Left cardiac atrium (tissue), 4 donors: ENCODE measurements around the gene HLCS. TPM values are rescaled to one million over a fixed set of nuclear protein-coding genes. Genes with fewer than 3 reads are reported as not detected.

Experiments used
- ATAC-seq, 2 donors: fragments of 200-7000 bp; cut with Tn5 transposase; one replicate each; pipeline ENCODE4 v1.9.1; 2020; ENCODE audit warnings: mild to moderate bottlenecking in 2 of 2, moderate library complexity in 2 of 2
- DNase-seq: peaks from one replicate; pipeline ENCODE4 v3.0.0-alpha.2; 2020
- intact Hi-C, 2 donors: fragments of 100-400 bp; cut with DNase I; formaldehyde crosslinking; loops; one replicate each; pipeline versions ENCODE4 v1.14.1 to v1.15.1; 2022 to 2023
- total RNA-seq, 2 donors: library from RNA; stranded (reverse); fragmentation: NEBNext Ultra II Directional; extraction: Animal tissue kit (Norgen Biotek cat#: 25700); gene quantifications; one replicate each; pipeline ENCODE4 v1.2.1, GENCODE V29; 2021
- donor health status: DM: no; HTN: yes; CAD: no.
- donor health status: DM: no; HTN: yes; CAD: no; lungs with severe emphysema.
- donor health status: DM: yes; HTN: yes; CAD: no.
- donor health status: Dilated cardiomyopathy.

Gene HLCS
- total RNA-seq, 2 donors from 2014 or later: 8.3 to 8.9 TPM

DNA sequence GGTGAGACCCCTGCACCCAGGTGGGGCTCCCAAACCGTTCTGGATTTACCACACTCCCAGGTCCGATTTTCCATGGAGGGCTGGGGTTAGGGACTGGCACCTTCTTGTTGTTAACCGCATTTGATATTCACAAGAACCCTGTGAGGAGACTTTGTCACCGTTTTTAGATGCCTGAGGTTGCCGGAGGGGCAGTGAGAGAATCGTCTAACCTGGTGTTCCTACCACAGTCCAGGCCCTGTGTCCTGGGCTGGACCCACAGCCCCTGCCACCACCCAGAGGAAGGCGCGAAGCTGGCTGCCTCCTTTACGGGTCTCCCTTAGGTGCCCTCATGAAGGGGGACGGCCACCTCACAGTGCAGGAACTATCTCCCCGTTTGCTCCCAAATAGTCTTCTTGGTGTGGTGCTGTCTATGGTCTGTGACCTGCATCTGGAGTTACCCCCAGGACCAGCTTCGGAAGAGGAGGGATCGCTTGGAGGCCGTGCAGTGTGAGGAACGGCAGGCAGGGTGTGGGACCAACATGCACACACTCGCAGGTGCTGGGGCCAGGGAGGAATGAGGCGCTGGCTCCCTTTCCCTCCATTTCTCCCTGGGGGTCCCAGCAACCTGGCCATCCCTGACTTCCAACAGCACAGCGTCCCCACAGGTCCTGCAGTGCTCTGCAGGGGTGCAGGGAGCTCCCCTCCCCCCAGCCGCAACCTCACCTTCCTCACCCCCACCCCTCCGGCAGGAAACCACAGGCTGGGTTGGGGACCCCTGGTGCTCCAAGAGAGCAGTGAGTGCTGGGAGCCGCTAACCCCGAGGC lies 260.6 kb downstream of the HLCS start:
- intact Hi-C loops: no loop called here
- DNase-seq: no peak
- ATAC-seq: no peak

DNA sequence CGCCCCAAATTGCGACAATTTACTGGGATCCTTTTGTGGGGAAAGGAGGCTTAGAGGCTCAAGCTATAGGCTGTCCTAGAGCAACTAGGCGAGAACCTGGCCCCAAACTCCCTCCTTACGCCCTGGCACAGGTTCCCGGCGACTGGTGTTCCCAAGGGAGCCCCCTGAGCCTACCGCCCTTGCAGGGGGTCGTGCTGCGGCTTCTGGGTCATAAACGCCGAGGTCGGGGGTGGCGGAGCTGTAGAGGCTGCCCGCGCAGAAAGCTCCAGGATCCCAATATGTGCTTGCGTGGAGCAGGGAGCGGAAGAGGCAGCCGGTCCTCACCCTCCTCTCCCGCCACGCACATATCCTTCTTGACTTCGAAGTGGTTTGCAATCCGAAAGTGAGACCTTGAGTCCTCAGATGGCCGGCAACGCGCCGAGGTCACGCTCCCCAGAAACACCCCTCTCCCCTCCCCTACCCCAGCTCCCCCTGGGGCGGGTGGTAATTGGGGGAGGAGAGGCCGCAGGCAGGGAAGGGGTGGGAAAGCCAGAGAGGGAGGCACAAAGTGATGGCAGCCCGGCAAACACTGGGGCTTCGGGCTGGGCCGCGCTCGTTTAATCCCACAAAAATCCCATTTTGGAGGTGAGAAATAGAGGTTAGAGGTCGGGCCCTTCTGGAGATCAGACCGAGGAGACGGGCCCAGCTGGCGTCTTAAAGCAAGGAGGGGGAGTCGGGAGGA lies 261.4 kb downstream of the HLCS start:
- ATAC-seq: no peak
- intact Hi-C loops: no loop called here
- no peak for DNase-seq

DNA sequence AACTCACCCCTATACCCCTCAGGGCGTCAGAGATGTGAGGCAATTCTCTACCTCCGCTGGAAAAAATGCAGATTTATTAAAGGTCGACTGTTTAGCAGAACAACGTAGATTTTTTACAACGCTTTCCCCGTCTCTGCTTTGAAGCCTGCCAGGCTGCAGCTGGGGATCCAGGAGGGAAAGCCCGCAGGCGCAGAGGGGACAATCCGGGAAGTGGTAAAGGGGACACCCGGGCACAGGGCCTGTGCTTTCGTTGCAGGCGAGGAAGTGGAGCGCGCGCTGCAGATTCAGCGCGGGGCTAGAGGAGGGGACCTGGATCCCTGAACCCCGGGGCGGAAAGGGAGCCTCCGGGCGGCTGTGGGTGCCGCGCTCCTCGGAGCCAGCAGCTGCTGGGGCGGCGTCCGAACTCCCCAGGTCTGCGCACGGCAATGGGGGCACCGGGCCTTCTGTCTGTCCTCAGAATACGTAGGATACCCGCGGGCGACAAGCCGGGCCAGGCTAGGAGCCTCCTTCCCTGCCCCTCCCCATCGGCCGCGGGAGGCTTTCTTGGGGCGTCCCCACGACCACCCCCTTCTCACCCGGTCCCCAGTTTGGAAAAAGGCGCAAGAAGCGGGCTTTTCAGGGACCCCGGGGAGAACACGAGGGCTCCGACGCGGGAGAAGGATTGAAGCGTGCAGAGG lies 262.1 kb downstream of the HLCS start:
- ATAC-seq (no peak), DNase-seq (no peak)
- intact Hi-C loops: no loop called here

DNA sequence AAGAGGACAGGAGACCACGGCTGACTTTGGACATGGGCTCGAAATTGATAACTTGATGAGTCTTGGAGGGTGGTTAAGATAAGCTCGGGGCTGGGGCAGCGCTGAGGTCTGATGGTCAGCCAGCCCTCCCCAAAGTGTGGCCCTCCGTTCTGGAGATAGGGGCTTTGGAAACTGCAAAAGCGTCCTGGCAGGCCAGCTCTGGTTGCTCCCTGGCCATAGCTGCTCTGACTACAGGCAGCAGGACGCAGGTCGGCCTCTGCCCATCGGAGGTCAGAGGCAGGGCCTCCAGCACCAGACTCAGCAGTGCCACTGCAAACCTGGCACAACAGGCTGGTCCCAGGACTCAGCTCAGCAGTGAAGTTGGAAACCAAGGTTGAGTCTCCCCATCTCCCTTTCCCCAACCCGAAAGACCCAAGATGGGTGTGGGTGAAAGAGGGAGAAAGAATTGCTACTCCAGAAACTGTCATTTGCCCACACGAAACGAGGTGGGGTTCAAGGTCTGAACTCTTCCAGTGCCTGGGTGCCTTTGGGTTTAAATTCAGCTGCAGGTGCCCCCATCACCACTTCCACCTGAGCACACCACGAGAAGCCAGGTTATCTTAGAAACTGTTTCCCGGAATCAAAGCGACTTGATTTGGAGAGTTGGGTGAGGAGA lies 262.7 kb downstream of the HLCS start:
- intact Hi-C loops: no loop called here
- ATAC-seq (no peak), DNase-seq (no peak)

DNA sequence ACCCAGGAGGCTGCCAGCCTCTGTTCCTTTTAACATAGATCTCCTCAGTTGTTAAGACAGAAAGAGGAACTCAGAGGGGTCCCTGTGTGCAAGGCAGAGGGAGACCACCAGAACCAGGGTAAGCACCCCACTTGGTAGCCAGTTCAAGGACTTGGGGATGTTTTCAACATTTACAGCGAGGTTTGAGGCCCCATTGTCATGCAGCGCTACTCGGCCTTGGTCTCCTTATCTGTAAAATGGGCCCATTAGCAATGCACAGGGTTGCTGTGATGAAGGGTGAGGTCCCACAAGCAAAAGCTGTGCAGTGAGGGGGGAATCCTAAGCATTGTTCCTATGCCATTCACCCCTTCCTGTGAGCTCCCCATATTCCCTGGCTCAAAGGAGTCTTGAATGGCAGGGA lies 263.3 kb downstream of the HLCS start:
- no peak for DNase-seq
- no peak for ATAC-seq
- intact Hi-C loops: no loop called here

DNA sequence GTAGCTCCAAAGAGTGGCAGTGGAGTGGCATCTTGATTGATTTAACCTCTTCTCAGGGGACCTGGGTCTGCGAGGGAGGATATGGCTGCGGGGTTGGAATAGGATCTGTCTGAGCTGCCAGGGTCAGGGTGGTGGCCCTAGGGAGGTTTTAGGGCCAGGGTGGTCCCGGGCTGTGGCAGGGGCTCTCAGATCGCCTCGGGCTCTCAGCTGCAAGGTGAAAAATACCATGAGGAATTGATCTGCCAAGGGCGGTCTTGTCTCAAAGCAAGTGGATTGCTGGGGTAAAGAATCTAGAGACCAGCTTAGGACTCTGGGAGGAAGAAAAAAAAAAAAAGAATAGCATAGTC lies 263.9 kb downstream of the HLCS start:
- intact Hi-C loops: no loop called here
- no peak for ATAC-seq
- no peak for DNase-seq

DNA sequence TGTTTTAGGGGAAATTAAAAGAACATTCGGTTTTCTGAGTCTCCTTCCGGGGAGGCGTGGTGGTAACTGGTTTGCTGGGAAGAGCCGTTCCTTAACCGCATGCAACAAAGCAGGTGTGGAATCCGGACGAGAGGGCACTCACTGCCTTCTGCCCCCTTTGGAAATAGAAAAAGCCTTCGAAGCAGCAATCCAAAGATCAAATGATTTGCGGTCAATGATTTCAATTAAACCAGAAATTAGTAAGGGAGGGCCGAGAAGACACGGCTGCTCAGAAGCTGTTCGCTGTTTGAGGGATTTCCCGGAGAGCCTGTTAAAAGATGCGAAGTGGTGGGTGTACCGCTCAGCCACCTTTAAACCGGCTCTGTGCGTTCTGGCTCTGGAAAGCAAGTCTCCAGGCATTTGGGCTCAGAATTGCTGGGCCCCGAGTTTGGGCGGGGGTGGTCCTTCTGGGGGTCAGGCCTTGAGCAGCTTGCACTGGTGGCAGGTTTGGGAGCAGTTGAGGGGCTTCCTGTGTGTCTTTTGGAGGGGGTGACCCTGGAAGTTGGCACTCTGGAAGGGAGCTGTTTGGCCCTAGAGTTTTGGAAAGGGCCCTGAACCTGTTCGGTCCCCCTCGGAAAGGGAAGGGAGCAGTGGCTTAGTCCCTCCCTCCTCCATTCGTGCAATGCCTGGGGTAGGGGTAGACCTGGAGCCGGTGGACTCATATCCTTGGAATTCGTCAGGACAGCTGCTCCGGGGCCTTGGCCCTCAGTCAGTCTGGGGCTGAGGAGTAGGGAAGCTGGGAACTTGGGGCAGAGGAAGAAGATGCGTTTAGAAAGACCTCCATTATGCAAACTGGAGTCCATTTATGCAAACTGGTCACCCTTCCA lies 264.5 kb downstream of the HLCS start:
- ATAC-seq (no peak), DNase-seq (no peak)
- intact Hi-C loops: no loop called here

DNA sequence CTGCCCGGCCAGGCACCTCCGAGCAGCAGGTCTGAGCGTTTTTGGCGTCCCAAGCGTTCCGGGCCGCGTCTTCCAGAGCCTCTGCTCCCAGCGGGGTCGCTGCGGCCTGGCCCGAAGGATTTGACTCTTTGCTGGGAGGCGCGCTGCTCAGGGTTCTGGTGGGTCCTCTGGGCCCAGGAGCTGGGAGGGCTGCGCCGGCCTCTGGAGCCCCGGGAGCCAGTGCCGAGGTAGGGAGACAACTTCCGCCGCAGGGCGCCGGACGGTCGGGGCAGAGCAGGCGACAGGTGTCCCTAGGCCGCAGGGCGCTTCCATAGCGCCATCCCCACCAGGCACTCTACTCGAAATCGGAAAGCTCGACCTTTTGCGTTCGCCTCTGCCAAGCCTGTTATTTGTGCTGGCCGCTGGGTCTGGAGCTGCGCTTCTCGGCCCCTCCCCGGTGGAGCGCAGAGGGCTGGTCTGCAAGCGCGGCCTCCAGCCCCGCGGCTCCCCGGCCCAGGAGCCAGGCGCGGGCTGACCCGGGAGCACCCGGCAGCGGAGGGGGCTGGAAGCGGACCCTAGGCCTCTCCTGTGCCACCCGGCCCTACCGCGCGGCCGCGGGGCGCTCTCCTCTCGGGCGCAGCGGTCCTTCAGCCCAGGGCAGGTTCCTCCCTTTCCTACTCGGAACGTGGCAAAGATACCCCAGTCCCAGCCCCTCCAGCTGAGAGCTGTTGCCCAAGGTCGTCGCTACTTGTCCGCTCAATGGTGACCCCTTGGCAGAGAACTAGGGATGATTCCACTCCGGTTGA lies 265.3 kb downstream of the HLCS start:
- intact Hi-C loops: no loop called here
- ATAC-seq (peak in 1 of 2 donors; percentile 11), DNase-seq (no peak)

Other genes starting within 250 kb of the HLCS start
- gene RIPPLY3, start 40.0 kb upstream of the HLCS start, total RNA-seq: not detected
- 10 to 100 TPM; 32.1 to 33.2 TPM for gene PIGP, start 106.4 kb upstream of the HLCS start, total RNA-seq
- gene TTC3, start 106.6 kb upstream of the HLCS start, total RNA-seq: 10 to 100 TPM; 68.2 to 74.4 TPM